Measurements from ENCODE around the gene VWA8.

The VWA8 gene

GRCh38 chr13:41859565-41859964, 101.3 kb downstream of the VWA8 start:
- ATAC-seq (ENCODE audit: low read depth), result no peak

GRCh38 chr13:41858780-41859179, 102.1 kb downstream of the VWA8 start:
- no peak overlapping the region for H3K4me3 ChIP-seq (ENCODE audit: severe bottlenecking)
- no peaks in the 10 kb centered on the region for H3K4me1 ChIP-seq (ENCODE audit: insufficient read depth, poor library complexity, severe bottlenecking)
- no peak for ATAC-seq (ENCODE audit: low read depth)
- no peak for DNase-seq (ENCODE audit: low spot score)
- no peaks in the 10 kb centered on the region for H3K9me3 ChIP-seq (ENCODE audit: severe bottlenecking)
- H3K27ac ChIP-seq (ENCODE audit: poor library complexity, severe bottlenecking), result no peak overlapping the region
- no peaks in the 10 kb centered on the region for H3K27me3 ChIP-seq (ENCODE audit: insufficient read depth, poor library complexity, severe bottlenecking)
- H3K36me3 ChIP-seq (ENCODE audit: low read depth), result peaks cover 5% of the 10 kb centered on the region
- TF ChIP-seq CTCF (IDR thresholded peaks at IDR 0.05; ENCODE audit: poor library complexity, severe bottlenecking), result no peak

More at GRCh38 chr13:41859565-41859964, 101.3 kb downstream of the VWA8 start:
- no peak for DNase-seq (ENCODE audit: low spot score)
- no peak for TF ChIP-seq CTCF (IDR thresholded peaks at IDR 0.05; ENCODE audit: poor library complexity, severe bottlenecking)
- Histone ChIP-seq H3K9me3 (ENCODE audit: severe bottlenecking) (no peaks in the 10 kb centered on the region), H3K36me3 (ENCODE audit: low read depth) (peaks cover 5% of the 10 kb centered on the region), H3K4me1 (ENCODE audit: insufficient read depth, poor library complexity, severe bottlenecking) (no peaks in the 10 kb centered on the region), H3K27me3 (ENCODE audit: insufficient read depth, poor library complexity, severe bottlenecking) (no peaks in the 10 kb centered on the region), H3K4me3 (ENCODE audit: severe bottlenecking) (no peak overlapping the region), H3K27ac (ENCODE audit: poor library complexity, severe bottlenecking) (no peak overlapping the region)

- no peak for ATAC-seq (ENCODE audit: low read depth)
- no peak for TF ChIP-seq CTCF (IDR thresholded peaks at IDR 0.05; ENCODE audit: poor library complexity, severe bottlenecking)
- H3K36me3 ChIP-seq (ENCODE audit: low read depth), result no peaks in the 10 kb centered on the region; the same call in 1 of the 2 replicates
- no peaks in the 10 kb centered on the region for H3K27me3 ChIP-seq (ENCODE audit: insufficient read depth, poor library complexity, severe bottlenecking)
- H3K4me1 ChIP-seq (ENCODE audit: insufficient read depth, poor library complexity, severe bottlenecking), result no peaks in the 10 kb centered on the region
- H3K4me3 ChIP-seq (ENCODE audit: severe bottlenecking), result no peak overlapping the region
- no peaks in the 10 kb centered on the region for H3K9me3 ChIP-seq (ENCODE audit: severe bottlenecking)
- DNase-seq (ENCODE audit: low spot score), result no peak
- no peak overlapping the region for H3K27ac ChIP-seq (ENCODE audit: poor library complexity, severe bottlenecking)
Measured at GRCh38 chr13:41854758-41855157, 106.2 kb downstream of the VWA8 start.

GRCh38 chr13:41851351-41851750, 109.6 kb downstream of the VWA8 start:
- H3K9me3 ChIP-seq (ENCODE audit: severe bottlenecking), result no peaks in the 10 kb centered on the region
- H3K36me3 ChIP-seq (ENCODE audit: low read depth), result no peaks in the 10 kb centered on the region; the same call in 1 of the 2 replicates
- ATAC-seq (ENCODE audit: low read depth) (no peak), DNase-seq (ENCODE audit: low spot score) (no peak)
- no peak overlapping the region for H3K4me3 ChIP-seq (ENCODE audit: severe bottlenecking)
- H3K27me3 ChIP-seq (ENCODE audit: insufficient read depth, poor library complexity, severe bottlenecking), result no peaks in the 10 kb centered on the region
- H3K27ac ChIP-seq (ENCODE audit: poor library complexity, severe bottlenecking), result no peak overlapping the region
- no peak for TF ChIP-seq CTCF (IDR thresholded peaks at IDR 0.05; ENCODE audit: poor library complexity, severe bottlenecking)
- no peaks in the 10 kb centered on the region for H3K4me1 ChIP-seq (ENCODE audit: insufficient read depth, poor library complexity, severe bottlenecking)

GRCh38 chr13:41848435-41849255, 112.3 kb downstream of the VWA8 start:
- no peak for ATAC-seq (ENCODE audit: low read depth)

More at GRCh38 chr13:41848435-41849255, 112.3 kb downstream of the VWA8 start:
- Histone ChIP-seq H3K27ac (ENCODE audit: poor library complexity, severe bottlenecking) (no peak overlapping the region), H3K9me3 (ENCODE audit: severe bottlenecking) (no peaks in the 10 kb centered on the region), H3K4me1 (ENCODE audit: insufficient read depth, poor library complexity, severe bottlenecking) (no peaks in the 10 kb centered on the region), H3K36me3 (ENCODE audit: low read depth) (no peaks in the 10 kb centered on the region; the same call in 1 of the 2 replicates), H3K27me3 (ENCODE audit: insufficient read depth, poor library complexity, severe bottlenecking) (no peaks in the 10 kb centered on the region), H3K4me3 (ENCODE audit: severe bottlenecking) (no peak overlapping the region)
- TF ChIP-seq CTCF (IDR thresholded peaks at IDR 0.05; ENCODE audit: poor library complexity, severe bottlenecking), result peak; percentile 19
- DNase-seq (ENCODE audit: low spot score), result no peak
